Astrocyte of the spinal cord (primary cell): Measurements from ENCODE around the gene AK4.

Source experiments
- DNase-seq: peaks from one replicate; pipeline ENCODE4 v3.0.0; 2011; ENCODE audit warnings: low read depth, low spot score
- H3K4me3 ChIP-seq: 2 replicates; pipeline ENCODE4 v1.5.1; 2011; ENCODE audit warnings: low read depth, mild to moderate bottlenecking, low read length, moderate library complexity
- CTCF ChIP-seq: IDR thresholded peaks from 2 replicates; pipeline ENCODE4 v1.5.1; 2012; ENCODE audit warnings: low read depth, mild to moderate bottlenecking, low read length, inconsistent platforms
- in situ Hi-C: cut with HindIII; loops from 2 replicates; pipeline ENCODE4 v1.10.0; 2017; ENCODE audit warnings: low sequenced_read_pairs

AK4 gene

GRCh38 chr1:65164633-65165032 is 16.6 kb downstream of the AK4 start:
- H3K4me3 ChIP-seq: no peak overlapping the region
- no peak for TF ChIP-seq CTCF
- no peak for DNase-seq
- in situ Hi-C loops: no loop called here

- DNase-seq: no peak
- no peak overlapping the region for H3K4me3 ChIP-seq
- in situ Hi-C loops: no loop called here
- TF ChIP-seq CTCF: no peak
Measured at GRCh38 chr1:65165269-65165993, 17.4 kb downstream of the AK4 start.

- no peak overlapping the region for H3K4me3 ChIP-seq
- TF ChIP-seq CTCF: no peak
- DNase-seq: no peak
- in situ Hi-C loops: no loop called here
Measured at GRCh38 chr1:65166572-65167305, 18.7 kb downstream of the AK4 start.

- TF ChIP-seq CTCF: no peak
- DNase-seq: no peak
- in situ Hi-C loops: no loop called here
- no peak overlapping the region for H3K4me3 ChIP-seq
Measured at GRCh38 chr1:65167586-65168242, 19.7 kb downstream of the AK4 start.

GRCh38 chr1:65168867-65169266 is 20.9 kb downstream of the AK4 start:
- DNase-seq: no peak
- in situ Hi-C loops: no loop called here
- TF ChIP-seq CTCF: no peak
- no peak overlapping the region for H3K4me3 ChIP-seq

- in situ Hi-C loops: no loop called here
- no peak overlapping the region for H3K4me3 ChIP-seq
- no peak for TF ChIP-seq CTCF
- peak; percentile 75 for DNase-seq
Measured at GRCh38 chr1:65170511-65171142, 22.6 kb downstream of the AK4 start.
